Measurements from ENCODE around the gene CBX4.

Gene CBX4

GRCh38 chr17:79866791-79867518 is 27.7 kb upstream of the CBX4 start:
- Histone ChIP-seq H3K4me3 (IDR thresholded peaks at IDR 0.05; ENCODE audit: insufficient read depth, low read depth, low read length) (no peak overlapping the region), H3K4me1 (ENCODE audit: low read depth, poor library complexity, severe bottlenecking) (peaks cover 7% of the 10 kb centered on the region), H3K9ac (no peak overlapping the region), H3K4me2 (no peak overlapping the region), H3K27me3 (ENCODE audit: insufficient read depth, low read depth) (peaks cover 8% of the 10 kb centered on the region), H2AFZ (ENCODE audit: low read depth) (no peak overlapping the region), H4K20me1 (ENCODE audit: insufficient read depth) (no peaks in the 10 kb centered on the region), H3K36me3 (ENCODE audit: insufficient read depth) (no peaks in the 10 kb centered on the region), H3K79me2 (ENCODE audit: insufficient read depth, low read depth) (no peaks in the 10 kb centered on the region), H3K27ac (no peak overlapping the region)
- TF ChIP-seq CTCF (conservative IDR thresholded peaks at IDR 0.05; ENCODE audit: low read depth, low read length), result no peak

- H3K27ac ChIP-seq, result no peak overlapping the region
- no peak overlapping the region for H3K4me2 ChIP-seq
- H3K36me3 ChIP-seq (ENCODE audit: insufficient read depth), result no peaks in the 10 kb centered on the region
- no peak overlapping the region for H3K4me3 ChIP-seq (IDR thresholded peaks at IDR 0.05; ENCODE audit: insufficient read depth, low read depth, low read length)
- peaks cover 21% of the 10 kb centered on the region for H3K27me3 ChIP-seq (ENCODE audit: insufficient read depth, low read depth)
- TF ChIP-seq CTCF (conservative IDR thresholded peaks at IDR 0.05; ENCODE audit: low read depth, low read length), result no peak
- H2AFZ ChIP-seq (ENCODE audit: low read depth), result no peak overlapping the region
- peaks cover 7% of the 10 kb centered on the region for H3K4me1 ChIP-seq (ENCODE audit: low read depth, poor library complexity, severe bottlenecking)
- H3K79me2 ChIP-seq (ENCODE audit: insufficient read depth, low read depth), result no peaks in the 10 kb centered on the region
- H3K9ac ChIP-seq, result no peak overlapping the region
- no peaks in the 10 kb centered on the region for H4K20me1 ChIP-seq (ENCODE audit: insufficient read depth)
Observed at GRCh38 chr17:79865351-79866210, 26.3 kb upstream of the CBX4 start.

- no peak for TF ChIP-seq CTCF (conservative IDR thresholded peaks at IDR 0.05; ENCODE audit: low read depth, low read length)
Observed at GRCh38 chr17:79864617-79865250, 25.5 kb upstream of the CBX4 start.

GRCh38 chr17:79864147-79864546 is 24.9 kb upstream of the CBX4 start:
- H3K4me2 ChIP-seq, result no peak overlapping the region
- H3K27me3 ChIP-seq (ENCODE audit: insufficient read depth, low read depth), result peaks cover 28% of the 10 kb centered on the region
- H4K20me1 ChIP-seq (ENCODE audit: insufficient read depth), result no peaks in the 10 kb centered on the region
- TF ChIP-seq CTCF (conservative IDR thresholded peaks at IDR 0.05; ENCODE audit: low read depth, low read length), result no peak
- H3K4me1 ChIP-seq (ENCODE audit: low read depth, poor library complexity, severe bottlenecking), result peaks cover 7% of the 10 kb centered on the region
- H3K27ac ChIP-seq, result no peak overlapping the region
- H3K36me3 ChIP-seq (ENCODE audit: insufficient read depth), result no peaks in the 10 kb centered on the region
- no peak overlapping the region for H3K9ac ChIP-seq
- no peak overlapping the region for H3K4me3 ChIP-seq (IDR thresholded peaks at IDR 0.05; ENCODE audit: insufficient read depth, low read depth, low read length)
- no peak overlapping the region for H2AFZ ChIP-seq (ENCODE audit: low read depth)
- H3K79me2 ChIP-seq (ENCODE audit: insufficient read depth, low read depth), result no peaks in the 10 kb centered on the region

More at GRCh38 chr17:79864617-79865250, 25.5 kb upstream of the CBX4 start:
- H3K79me2 ChIP-seq (ENCODE audit: insufficient read depth, low read depth), result no peaks in the 10 kb centered on the region
- peaks cover 7% of the 10 kb centered on the region for H3K4me1 ChIP-seq (ENCODE audit: low read depth, poor library complexity, severe bottlenecking)
- peaks cover 22% of the 10 kb centered on the region for H3K27me3 ChIP-seq (ENCODE audit: insufficient read depth, low read depth)
- H3K4me2 ChIP-seq, result no peak overlapping the region
- no peaks in the 10 kb centered on the region for H4K20me1 ChIP-seq (ENCODE audit: insufficient read depth)
- H3K36me3 ChIP-seq (ENCODE audit: insufficient read depth), result no peaks in the 10 kb centered on the region
- H3K27ac ChIP-seq, result no peak overlapping the region
- H2AFZ ChIP-seq (ENCODE audit: low read depth), result no peak overlapping the region
- H3K9ac ChIP-seq, result no peak overlapping the region
- H3K4me3 ChIP-seq (IDR thresholded peaks at IDR 0.05; ENCODE audit: insufficient read depth, low read depth, low read length), result no peak overlapping the region

All from KMS-11 (cell line).